NK-92 treated with Interleukin-12 subunit alpha and Interleukin-12 subunit beta, amount 100 ng/mL, for 24 hours (cell line): ENCODE data around the gene CHKA.
A peak's percentile ranks its signal among the peaks of the same experiment; 100 is the strongest.

Experiments used
- DNase-seq: peaks from one replicate; lab custom pipeline; 2025; lab: John Stamatoyannopoulos, UW

The CHKA gene

DNA sequence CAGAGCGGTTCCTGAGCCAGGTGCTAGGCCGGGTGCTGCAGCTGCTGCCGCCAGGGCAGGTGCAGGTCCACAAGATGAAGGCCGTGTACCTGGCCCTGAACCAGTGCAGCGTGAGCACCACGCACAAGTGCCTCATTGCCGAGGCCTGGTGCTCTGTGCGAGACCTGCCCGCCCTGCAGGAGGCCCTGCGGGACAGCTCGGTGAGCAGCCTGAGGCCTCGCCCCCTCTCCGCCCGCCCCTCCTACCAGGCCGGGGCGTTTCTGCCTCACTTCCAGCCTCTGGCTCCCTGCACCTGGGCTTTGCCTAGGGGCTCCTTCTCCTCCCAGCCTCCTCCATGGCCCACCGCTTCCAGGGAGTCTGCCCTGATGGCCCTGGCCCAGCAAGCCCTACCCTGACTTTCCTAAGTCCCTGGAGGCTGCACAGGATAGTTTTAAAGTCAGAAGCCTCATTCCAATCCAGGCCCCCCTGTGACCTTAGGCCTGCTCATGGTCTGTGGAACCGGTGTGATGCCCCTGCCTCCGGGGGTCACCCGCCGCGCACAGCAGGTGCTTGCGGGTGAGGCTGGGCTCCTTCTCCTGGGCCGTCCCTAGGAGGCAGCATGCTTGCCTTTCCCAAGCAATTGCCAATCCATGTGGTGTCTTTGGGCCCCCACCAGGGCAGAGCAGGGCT, 76.9 kb downstream of the CHKA start:
- no peak for DNase-seq

DNA sequence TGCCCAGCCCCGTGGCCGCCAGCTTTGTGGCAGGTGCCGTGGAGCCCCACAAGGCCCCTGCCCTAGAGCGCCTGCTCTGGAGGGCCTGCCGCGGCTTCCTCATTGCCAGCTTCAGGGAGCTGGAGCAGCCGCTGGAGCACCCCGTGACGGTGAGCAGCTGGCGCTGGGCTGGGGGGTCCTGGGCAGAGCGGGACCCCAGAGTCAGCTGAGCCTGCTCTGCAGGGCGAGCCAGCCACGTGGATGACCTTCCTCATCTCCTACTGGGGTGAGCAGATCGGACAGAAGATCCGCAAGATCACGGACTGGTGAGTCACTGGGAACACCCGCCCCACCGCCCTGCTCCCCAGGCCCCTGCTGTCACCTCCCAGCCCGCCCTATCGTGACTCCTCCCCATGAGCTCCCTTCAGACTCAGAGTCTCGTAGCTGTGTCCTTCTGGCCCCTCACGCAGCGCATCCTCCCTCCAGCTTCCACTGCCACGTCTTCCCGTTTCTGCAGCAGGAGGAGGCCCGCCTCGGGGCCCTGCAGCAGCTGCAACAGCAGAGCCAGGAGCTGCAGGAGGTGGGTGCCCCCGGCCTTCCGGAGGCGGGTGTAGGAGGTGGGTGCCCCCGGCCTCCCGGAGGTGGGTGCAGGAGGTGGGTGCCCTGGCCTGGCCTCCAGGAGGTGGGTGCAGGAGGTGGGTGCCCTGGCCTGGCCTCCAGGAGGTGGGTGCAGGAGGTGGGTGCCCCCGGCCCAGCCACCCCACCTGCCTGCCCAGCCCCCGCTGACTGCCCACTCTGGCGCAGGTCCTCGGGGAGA, 77.6 kb downstream of the CHKA start:
- DNase-seq, result no peak

GRCh38 chr11:68043029-68043348, 78.2 kb downstream of the CHKA start:
- no peak for DNase-seq

GRCh38 chr11:68042219-68043028, 78.8 kb downstream of the CHKA start:
- no peak for DNase-seq

DNA sequence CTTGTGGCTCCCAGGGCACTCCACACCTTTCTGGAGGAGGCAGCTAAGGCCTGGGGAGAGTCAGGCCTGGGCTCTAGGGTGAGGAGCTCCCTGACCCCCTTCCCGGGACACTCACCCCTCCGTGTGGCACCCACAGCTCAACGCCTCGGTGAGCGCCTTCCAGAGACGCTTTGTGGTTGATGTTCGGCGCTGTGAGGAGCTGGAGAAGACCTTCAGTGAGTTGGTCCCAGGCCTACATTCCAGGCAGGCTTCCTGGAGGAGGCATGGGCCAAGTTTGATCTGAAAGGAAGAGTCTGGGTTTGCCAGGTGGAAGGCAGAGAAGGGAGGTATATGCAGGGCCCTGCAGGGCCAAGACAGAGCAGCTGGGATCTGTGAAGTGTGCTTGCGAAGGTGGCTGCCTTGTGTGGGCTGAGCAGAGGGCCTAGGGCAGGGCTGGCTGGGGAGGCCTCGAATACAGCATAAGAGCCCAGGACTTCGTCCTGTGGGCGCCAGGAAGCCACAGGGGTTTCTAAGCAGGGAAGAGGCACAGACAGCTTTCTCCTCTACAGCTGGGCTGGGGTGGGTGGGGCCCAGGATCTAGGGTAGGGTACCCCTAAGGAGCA, 79.5 kb downstream of the CHKA start:
- DNase-seq, result no peak

GRCh38 chr11:68040957-68041591, 80.1 kb downstream of the CHKA start:
- no peak for DNase-seq

DNA sequence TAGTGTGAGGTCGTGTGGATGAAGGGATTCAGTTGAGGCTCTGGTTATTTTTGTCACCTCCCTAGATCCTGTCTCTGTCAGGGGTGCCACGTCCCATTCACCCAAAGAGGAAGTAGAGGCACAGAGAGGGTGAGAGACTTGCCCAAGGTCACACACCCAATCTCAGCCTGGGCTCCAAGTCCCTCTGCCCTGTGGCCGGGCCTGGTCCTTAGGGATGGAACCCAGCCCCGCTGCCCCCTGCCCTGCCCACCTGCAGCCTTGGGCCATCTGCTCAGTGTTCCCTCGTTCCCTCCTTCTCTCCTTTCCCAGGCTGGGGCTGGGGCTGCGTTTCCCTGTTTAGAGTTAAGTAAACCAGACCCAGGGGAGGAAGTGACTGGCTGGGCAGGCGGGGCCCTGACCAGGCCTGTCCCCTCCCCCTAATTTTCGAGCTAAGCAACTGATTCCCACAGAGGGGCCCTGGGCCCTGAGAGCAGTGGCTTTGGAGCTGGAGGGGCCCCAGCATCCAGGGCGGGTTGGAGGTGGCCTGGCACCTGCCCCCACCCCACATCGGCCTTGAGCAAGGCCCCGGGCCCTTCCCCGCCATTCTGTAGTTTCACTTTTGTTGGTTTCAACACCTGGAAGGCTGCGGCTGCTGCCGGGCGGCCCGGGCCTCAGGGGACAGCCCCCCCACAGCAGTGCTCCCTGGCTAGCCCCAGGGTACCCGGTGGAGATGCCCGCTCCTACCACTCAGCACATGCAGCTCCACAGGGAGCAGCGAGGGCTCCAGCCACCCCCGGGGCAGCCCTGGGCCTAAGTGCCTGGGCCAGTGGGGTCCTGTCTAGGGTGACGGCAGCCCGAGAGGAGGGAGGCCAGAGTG, 80.9 kb downstream of the CHKA start:
- peak; percentile 52 for DNase-seq

GRCh38 chr11:68039526-68040086, 81.6 kb downstream of the CHKA start:
- DNase-seq, result no peak

DNA sequence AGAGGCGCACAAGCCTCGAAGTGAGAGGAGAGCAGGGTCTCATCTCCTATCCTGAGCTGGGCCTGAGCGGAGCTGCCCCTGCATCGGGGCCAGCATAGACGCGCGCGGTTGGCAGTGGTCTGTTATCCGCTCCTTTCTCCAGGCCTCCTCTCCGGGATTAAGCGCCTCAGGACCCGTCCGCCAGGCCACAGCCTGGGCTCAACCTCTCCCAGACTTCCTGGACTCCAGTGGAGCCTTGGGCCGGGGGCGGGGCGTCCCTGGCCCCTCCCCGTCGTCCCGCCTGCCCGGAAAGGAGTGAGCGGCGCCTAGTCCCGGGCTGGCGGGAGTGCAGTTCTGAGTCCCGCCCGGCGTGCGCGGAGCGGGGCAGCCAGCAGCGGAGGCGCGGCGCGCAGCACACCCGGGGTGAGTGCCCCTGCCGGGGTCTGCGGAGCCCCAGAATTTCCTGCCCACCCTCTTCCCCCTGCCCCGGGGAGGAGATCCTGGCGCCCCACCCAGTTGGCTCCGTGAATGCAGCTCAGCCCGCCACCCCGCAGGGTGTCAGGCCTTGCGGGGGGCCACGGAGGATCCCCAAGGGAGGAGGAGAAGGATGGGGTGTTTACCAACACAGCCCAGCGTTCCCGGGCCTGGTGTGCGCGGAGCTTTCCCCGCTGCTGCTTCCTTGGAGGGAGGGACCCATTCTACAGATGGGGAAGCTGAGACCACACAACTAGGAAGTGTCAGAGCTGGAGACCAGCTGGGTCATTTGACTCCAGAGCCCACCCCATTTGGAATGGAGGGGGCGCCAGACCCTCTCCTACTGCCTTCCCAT, 82.3 kb downstream of the CHKA start, which contains the start of gene TCIRG1:
Gene TCIRG1, plus strand, starts transcription at position 308 of the 808 bp plus-strand sequence. CDS start 2,247 bp downstream, outside the sequence.
- DNase-seq, result no peak

GRCh38 chr11:68038226-68038717, 82.9 kb downstream of the CHKA start:
- DNase-seq, result no peak

GRCh38 chr11:68037411-68038225, 83.6 kb downstream of the CHKA start:
- DNase-seq, result no peak

DNA sequence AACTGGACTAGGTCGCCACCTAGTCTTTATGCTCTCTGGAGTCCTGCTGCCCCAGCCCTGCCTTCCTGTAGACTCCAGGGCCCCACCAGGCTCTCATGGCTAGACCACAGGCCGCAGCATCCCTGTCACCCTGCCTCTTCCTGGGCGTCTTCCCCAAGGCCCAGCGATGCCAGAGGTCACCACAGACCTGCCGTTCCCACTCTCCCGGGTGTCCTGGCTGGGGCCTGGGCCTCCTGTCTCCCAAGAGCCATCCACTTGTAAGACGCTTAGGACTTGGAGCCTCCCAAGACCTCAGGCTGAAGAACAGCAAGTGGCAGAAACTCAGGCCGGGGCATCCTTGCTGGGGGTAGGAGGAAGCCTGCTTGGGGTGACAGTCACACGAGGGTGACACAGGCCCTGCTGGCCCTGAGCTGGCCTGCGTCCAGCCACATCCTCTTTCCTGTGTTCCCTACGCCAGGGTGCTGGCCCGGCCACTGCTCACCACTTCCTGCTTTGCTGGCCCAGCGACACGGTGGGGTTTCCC, 84.4 kb downstream of the CHKA start:
- peak; percentile 53 for DNase-seq

DNA sequence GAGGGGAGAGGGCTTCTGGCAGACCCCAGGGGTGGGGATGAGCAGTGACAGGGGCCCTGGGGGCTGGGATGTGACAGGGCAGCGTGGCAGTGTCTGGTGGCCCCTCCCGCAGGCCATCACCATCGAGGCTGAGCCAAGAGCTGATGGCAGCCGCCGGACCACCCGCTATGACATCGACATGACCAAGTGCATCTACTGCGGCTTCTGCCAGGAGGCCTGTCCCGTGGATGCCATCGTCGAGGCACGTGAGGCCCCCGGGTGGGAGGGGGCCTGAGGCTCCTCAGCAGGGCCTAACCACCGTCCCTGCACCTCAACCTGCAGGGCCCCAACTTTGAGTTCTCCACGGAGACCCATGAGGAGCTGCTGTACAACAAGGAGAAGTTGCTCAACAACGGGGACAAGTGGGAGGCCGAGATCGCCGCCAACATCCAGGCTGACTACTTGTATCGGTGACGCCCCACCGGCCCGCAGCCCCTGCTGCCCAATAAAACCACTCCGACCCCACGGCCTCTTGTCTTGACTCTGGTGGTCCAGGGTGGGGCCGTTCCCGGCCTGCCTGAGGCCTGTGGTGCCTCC, 85.0 kb downstream of the CHKA start:
- DNase-seq, result no peak

DNA sequence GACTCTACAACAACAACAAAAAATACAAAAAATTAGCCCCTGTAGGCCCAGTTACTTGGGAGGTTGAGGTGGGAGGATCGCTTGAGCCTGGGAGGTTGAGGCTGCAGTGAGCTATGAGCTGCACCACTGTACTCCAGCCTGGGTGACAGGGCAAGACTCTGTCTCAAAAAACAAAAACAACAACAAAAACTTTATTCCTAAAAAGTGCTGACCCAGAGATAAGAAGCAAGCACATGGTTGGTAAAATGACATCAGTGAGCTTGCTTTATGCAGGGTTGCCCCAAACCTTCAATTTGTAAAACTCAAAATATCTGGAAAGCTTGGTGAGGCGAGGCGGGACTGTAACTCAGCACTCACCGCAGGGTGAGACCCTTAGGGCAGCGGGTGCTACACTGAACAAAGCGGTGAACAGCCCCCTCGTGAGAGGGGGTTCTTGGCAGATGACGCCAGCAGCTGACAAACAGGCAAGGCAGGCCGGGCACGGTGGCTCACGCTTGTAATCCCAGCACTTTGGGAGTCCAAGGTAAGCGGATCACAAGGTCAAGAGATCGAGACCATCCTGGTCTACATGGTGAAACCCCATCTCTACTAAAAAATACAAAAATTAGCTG, 85.8 kb downstream of the CHKA start:
- no peak for DNase-seq

DNA sequence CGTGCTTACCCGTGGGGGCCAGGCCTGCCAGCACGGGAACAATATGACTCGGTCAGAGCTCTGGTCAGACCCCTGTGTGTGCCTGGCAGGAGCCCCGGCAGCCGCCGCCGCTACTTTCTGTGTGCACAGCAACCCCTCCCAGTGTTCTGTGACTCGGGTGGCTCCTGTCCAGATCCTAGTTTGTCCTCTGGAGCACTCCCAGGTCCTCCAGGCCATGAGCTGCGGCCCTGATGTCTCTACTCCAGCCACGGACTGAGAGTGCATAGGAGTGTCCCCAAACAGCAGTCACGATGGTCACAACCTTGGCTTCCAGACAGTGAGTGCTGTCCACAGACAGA, 87.5 kb downstream of the CHKA start:
- no peak for DNase-seq

GRCh38 chr11:68032997-68033707, 88.0 kb downstream of the CHKA start:
- DNase-seq, result no peak

GRCh38 chr11:68032003-68032402, 89.2 kb downstream of the CHKA start:
- no peak for DNase-seq
